Right lobe of liver (tissue), 4 donors: Measurements from ENCODE around the gene GADL1.

ENCODE experiments used
- POLR2A ChIP-seq: fragments of 450-650 bp; IDR thresholded peaks from one replicate; pipeline ENCODE4 v1.6.1; 2017; ENCODE audit warnings: antibody characterized with exemption, mild to moderate bottlenecking
- TF ChIP-seq, protein P1 (sequence below), 4 donors: fragments of 200-600 bp in 3 of 4; fragments of 450-650 bp in 1 of 4; IDR thresholded peaks; one replicate each; pipeline versions ENCODE4 v1.5.1 to v1.8.0; 2016 to 2022; ENCODE audit warnings: antibody characterized with exemption in 4 of 4, mild to moderate bottlenecking in 2 of 4
- donor health status: DM: no; HTN: no; CAD: no.
- donor health status: DM: no; HTN: no; CAD: no.
- donor health status: DM: no; HTN: yes; CAD: no.

DNA sequence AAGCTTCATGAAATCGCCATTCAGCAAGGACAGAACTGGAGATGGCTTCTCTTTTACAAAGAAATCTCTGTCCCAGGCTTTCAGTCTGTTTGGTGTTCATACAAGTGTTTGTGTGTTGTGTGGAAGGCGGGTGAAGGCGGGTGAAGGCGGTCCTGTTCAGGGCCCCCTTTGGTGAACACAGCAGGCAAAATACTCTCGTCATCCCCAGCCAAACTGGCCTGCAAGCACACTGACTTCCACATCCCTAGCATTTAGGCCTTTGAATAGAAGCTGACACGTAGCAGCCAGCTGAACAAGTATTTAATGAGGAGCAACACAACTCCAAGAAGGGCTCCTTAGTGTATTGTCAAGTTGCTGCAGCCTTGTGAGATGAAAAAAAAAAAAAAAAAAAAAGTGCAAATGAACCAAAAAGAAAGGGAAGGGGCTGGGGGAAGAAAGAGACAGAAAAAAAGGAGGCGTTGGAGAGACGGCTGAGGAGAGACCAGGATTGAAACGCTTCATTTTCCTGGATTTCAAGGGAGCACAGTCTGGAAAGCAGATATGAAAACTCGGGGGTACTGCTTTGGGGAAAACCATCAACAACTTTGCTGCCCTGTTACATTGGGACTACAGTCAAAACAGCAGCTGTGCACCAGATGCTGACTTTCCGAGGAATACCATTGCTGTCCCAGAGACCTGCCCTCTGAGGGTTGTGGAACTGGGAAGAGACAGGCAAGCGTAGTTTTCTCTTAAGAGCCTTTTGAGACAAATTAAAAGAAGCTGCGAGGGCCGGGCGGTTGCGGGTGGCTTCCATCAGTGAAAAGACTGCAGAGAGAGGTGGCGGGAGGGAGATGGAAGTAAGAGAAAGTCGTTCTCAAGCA is 213.4 kb downstream of the GADL1 start:
- TF ChIP-seq, protein P1, sequence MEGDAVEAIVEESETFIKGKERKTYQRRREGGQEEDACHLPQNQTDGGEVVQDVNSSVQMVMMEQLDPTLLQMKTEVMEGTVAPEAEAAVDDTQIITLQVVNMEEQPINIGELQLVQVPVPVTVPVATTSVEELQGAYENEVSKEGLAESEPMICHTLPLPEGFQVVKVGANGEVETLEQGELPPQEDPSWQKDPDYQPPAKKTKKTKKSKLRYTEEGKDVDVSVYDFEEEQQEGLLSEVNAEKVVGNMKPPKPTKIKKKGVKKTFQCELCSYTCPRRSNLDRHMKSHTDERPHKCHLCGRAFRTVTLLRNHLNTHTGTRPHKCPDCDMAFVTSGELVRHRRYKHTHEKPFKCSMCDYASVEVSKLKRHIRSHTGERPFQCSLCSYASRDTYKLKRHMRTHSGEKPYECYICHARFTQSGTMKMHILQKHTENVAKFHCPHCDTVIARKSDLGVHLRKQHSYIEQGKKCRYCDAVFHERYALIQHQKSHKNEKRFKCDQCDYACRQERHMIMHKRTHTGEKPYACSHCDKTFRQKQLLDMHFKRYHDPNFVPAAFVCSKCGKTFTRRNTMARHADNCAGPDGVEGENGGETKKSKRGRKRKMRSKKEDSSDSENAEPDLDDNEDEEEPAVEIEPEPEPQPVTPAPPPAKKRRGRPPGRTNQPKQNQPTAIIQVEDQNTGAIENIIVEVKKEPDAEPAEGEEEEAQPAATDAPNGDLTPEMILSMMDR (IDR thresholded peaks at IDR 0.05) = no peak
- TF ChIP-seq POLR2A = no peak
